Activated CD4-positive, alpha-beta T cell treated with anti-CD3 and anti-CD28 coated beads, Interleukin-2, amount 10 ng/mL, durations not matched to agents 7 days and 5 days (primary cell): Measurements from ENCODE around the gene CYP4X1. TPM values are rescaled to one million over a fixed set of nuclear protein-coding genes. Genes with fewer than 3 reads are reported as not detected.
A peak's percentile ranks its signal among the peaks of the same experiment; 100 is the strongest.
"Not testable (repeated sequence)": the region's sequence is repeated elsewhere in the genome, so short reads cannot be mapped to it uniquely, and the experiment has no call there.

ENCODE experiments used
- CTCF ChIA-PET: fragments of 350-600 bp; sonication (Branson Sonifier 250); formaldehyde crosslinking; loops from one replicate; lab custom pipeline; 2021; ENCODE audit warnings: antibody characterized with exemption; lab: Charles Lee
- POLR2A ChIA-PET: fragments of 350-600 bp; sonication (Branson Sonifier 250); formaldehyde crosslinking; loops from one replicate; lab custom pipeline; 2021; ENCODE audit warnings: antibody characterized with exemption; lab: Charles Lee
- DNase-seq: peaks from one replicate; pipeline ENCODE4 v3.0.0-alpha.2; 2020
- H3K27ac Mint-ChIP-seq: one replicate; pipeline ENCODE4 v1.8.0; 2021; ENCODE audit warnings: mild to moderate bottlenecking, moderate library complexity, mixed read lengths
- H3K27me3 Mint-ChIP-seq: one replicate; pipeline ENCODE4 v1.8.0; 2021; ENCODE audit warnings: mixed read lengths
- H3K36me3 Mint-ChIP-seq: one replicate; pipeline ENCODE4 v1.8.0; 2021; ENCODE audit warnings: low read depth, mixed read lengths
- H3K4me1 Mint-ChIP-seq: one replicate; pipeline ENCODE4 v1.8.0; 2021; ENCODE audit warnings: mixed read lengths
- H3K4me3 Mint-ChIP-seq: one replicate; pipeline ENCODE4 v1.8.0; 2021; ENCODE audit warnings: mild to moderate bottlenecking, moderate library complexity, mixed read lengths
- H3K9me3 Mint-ChIP-seq: one replicate; pipeline ENCODE4 v1.8.0; 2021; ENCODE audit warnings: mixed read lengths
- total RNA-seq, 2 experiments: library from RNA; stranded (reverse); gene quantifications; one replicate each; pipeline ENCODE4 v1.2.3, GENCODE V29; 2021

CYP4X1 gene
- total RNA-seq, 2 experiments from 2014 or later, result not detected

DNA sequence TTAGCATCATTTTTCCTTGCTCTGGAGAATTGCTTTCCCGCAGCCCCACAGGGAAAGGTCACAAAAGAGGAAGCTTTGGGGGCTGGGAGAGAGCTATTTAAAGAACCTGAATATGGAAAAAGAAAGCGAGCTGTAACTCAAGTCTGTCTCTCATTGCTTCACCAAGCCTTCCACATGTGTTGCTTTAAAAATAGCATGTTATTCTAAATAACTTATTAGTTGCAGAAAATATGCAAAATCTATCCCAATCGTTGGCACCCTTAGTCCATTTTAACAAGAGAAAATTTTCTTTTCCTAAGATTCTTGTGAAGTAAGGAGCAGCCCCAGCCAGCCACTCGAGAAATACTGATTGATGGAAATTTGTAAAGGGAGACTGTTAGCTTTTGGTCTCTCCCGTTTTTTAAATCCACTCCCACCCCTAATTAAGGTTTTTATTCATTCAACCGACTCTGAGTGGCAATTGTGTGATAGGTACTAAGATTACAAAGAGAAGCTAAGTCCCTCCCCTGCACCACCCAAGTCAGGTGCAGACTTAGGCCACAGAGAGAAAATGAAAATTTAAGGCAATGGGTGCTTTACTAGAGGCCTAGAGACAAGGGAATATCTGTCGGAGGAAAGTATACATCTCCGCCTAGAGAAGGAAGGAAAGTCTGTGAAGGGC, 802 bp downstream of the CYP4X1 start:
- Mint-ChIP-seq H3K36me3 (no peaks in the 10 kb centered on the region), H3K9me3 (no peaks in the 10 kb centered on the region), H3K4me3 (no peak overlapping the region), H3K27me3 (peaks cover 35% of the 10 kb centered on the region), H3K4me1 (no peaks in the 10 kb centered on the region), H3K27ac (no peak overlapping the region)
- POLR2A ChIA-PET, result no interaction called here
- DNase-seq, result no peak
- CTCF ChIA-PET, result no interaction called here

- ChIA-PET POLR2A (no interaction called here), CTCF (no interaction called here)
- H3K27me3 Mint-ChIP-seq, result peaks cover 19% of the 10 kb centered on the region
- no peaks in the 10 kb centered on the region for H3K36me3 Mint-ChIP-seq
- H3K4me1 Mint-ChIP-seq, result no peaks in the 10 kb centered on the region
- DNase-seq, result no peak
- no peak overlapping the region for H3K27ac Mint-ChIP-seq
- no peaks in the 10 kb centered on the region for H3K9me3 Mint-ChIP-seq
- H3K4me3 Mint-ChIP-seq, result no peak overlapping the region
Measured at GRCh38 chr1:47030170-47030805, 6.8 kb downstream of the CYP4X1 start.

DNA sequence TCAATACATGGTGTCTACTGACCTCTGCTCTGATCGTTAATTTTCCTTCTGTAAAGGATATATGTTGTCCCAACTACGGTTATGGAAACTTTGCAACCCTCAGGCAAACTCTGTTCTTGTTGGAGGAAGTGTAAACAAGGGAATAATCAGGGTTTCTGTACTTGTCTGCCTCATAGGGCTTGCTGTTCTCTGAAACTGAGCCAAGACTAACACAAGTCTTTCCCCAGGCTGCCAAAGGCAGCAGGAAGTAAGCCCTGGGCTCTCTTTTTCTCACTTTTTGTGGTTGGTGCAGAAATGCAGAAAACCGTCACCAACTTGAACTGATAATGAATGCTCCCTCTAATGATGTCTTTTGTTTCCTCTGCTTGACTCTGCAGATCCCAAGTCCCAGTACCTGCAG, 7.6 kb downstream of the CYP4X1 start:
- ChIA-PET POLR2A (no interaction called here), CTCF (no interaction called here)
- Mint-ChIP-seq H3K4me3 (no peak overlapping the region), H3K36me3 (no peaks in the 10 kb centered on the region), H3K4me1 (no peaks in the 10 kb centered on the region), H3K9me3 (no peaks in the 10 kb centered on the region), H3K27me3 (peaks cover 13% of the 10 kb centered on the region), H3K27ac (no peak overlapping the region)
- DNase-seq, result no peak

- H3K27ac Mint-ChIP-seq, result no peak overlapping the region
- H3K4me3 Mint-ChIP-seq, result no peak overlapping the region
- POLR2A ChIA-PET, result no interaction called here
Measured at GRCh38 chr1:47031585-47031984, 8.1 kb downstream of the CYP4X1 start.

DNA sequence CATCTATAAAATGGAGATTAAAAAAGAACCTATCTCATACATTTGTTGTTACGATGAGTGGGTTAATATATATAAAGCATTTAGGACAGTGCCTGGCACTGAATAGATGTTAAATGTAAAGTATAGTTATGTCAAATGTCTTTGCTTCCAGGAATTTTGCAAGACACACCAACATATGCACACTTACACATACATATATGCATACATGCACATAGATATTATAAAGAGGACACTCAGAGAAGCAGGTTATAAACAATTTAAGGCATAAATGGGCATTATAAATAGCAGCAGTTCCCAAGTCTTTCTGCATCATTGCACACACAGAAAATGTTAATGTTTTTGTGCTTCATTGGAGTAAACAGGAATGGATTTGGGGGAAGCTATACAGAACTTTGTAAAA, 13.3 kb downstream of the CYP4X1 start:
- H3K36me3 Mint-ChIP-seq, result no peaks in the 10 kb centered on the region
- no peak overlapping the region for H3K27ac Mint-ChIP-seq
- H3K4me3 Mint-ChIP-seq, result no peak overlapping the region
- H3K9me3 Mint-ChIP-seq, result no peaks in the 10 kb centered on the region
- DNase-seq, result no peak
- peaks cover 14% of the 10 kb centered on the region for H3K27me3 Mint-ChIP-seq
- H3K4me1 Mint-ChIP-seq, result no peaks in the 10 kb centered on the region
- ChIA-PET POLR2A (no interaction called here), CTCF (interaction anchor here (0.7 kb wide), 1 partner anchor 27 kb away, joined by 3 read pairs; no protein-coding TSS in a partner anchor)

More at GRCh38 chr1:47031585-47031984, 8.1 kb downstream of the CYP4X1 start:
- no peak for DNase-seq
- Mint-ChIP-seq H3K9me3 (no peaks in the 10 kb centered on the region), H3K36me3 (no peaks in the 10 kb centered on the region), H3K4me1 (no peaks in the 10 kb centered on the region), H3K27me3 (peaks cover 13% of the 10 kb centered on the region)
- CTCF ChIA-PET, result no interaction called here

DNA sequence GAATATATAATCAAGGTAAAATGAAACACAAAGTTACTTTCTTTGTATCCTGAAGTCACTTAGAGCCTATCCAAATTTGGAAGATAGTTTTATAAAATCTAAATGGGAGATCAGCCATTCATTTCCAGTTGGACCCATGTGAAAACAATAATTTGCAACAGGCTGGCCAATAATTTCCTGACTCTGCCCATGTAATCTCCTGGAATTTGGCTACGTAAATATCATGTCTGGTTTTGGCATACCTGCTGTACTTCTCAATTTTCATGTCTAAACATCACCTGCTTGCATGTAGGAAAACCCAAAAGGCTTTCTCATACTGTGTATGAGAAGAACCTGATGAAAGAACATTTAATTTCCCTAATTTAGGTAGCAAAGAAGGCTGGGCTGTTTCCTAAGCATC, 35.9 kb downstream of the CYP4X1 start:
- Mint-ChIP-seq H3K27ac (no peak overlapping the region), H3K36me3 (no peaks in the 10 kb centered on the region), H3K4me1 (no peaks in the 10 kb centered on the region), H3K4me3 (no peak overlapping the region), H3K9me3 (no peaks in the 10 kb centered on the region), H3K27me3 (peaks cover 29% of the 10 kb centered on the region)
- no peak for DNase-seq
- ChIA-PET CTCF (no interaction called here), POLR2A (no interaction called here)

- Mint-ChIP-seq H3K36me3 (no peaks in the 10 kb centered on the region), H3K9me3 (no peaks in the 10 kb centered on the region), H3K27ac (no peak within 1 kb of the TSS), H3K4me1 (no peaks in the 10 kb centered on the region), H3K27me3 (peaks cover 33% of the 10 kb centered on the region), H3K4me3 (no peak within 1 kb of the TSS)
- ChIA-PET CTCF (no interaction called here), POLR2A (no interaction called here)
- DNase-seq, result no peak
Measured at GRCh38 chr1:47067097-47067594, 43.7 kb downstream of the CYP4X1 start, which contains the start of gene CYP4Z1. Gene CYP4Z1, plus strand, starts transcription at chr1:47067231. Its CDS starts 260 bp downstream, at chr1:47067491.

- H3K27ac Mint-ChIP-seq, H3K4me1 Mint-ChIP-seq, CTCF ChIA-PET, H3K36me3 Mint-ChIP-seq, POLR2A ChIA-PET, H3K9me3 Mint-ChIP-seq, DNase-seq, H3K4me3 Mint-ChIP-seq: not testable (repeated sequence)
- peaks cover 27% of the 10 kb centered on the region for H3K27me3 Mint-ChIP-seq
Measured at GRCh38 chr1:47069080-47069479, 45.6 kb downstream of the CYP4X1 start.

GRCh38 chr1:47069509-47069908, 46.0 kb downstream of the CYP4X1 start:
- H3K9me3 Mint-ChIP-seq, CTCF ChIA-PET, DNase-seq, H3K4me3 Mint-ChIP-seq, H3K36me3 Mint-ChIP-seq, H3K4me1 Mint-ChIP-seq, POLR2A ChIA-PET, H3K27ac Mint-ChIP-seq: not testable (repeated sequence)
- peaks cover 26% of the 10 kb centered on the region for H3K27me3 Mint-ChIP-seq

DNA sequence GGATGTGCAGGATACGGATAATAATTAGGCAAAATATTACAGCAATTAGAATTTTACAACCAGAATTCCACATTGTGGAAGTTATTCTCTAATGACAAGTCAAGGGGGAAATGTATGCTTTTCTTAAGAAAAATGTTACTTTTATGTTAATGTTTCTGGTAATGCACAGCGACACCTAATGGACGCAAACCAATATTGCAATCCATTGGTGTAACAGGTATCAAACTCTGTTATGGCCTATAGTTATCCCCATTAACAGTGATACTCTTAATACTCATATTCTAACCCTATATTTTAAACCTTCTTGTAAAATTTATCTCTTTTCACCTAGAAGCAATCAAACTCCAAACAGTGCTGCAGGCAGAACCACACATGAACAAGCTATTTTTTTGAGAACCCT, 65.9 kb downstream of the CYP4X1 start:
- CTCF ChIA-PET, H3K27me3 Mint-ChIP-seq, H3K4me3 Mint-ChIP-seq, H3K9me3 Mint-ChIP-seq, H3K4me1 Mint-ChIP-seq, H3K36me3 Mint-ChIP-seq, POLR2A ChIA-PET, H3K27ac Mint-ChIP-seq: not testable (repeated sequence)
- DNase-seq, result peak; percentile 60

DNA sequence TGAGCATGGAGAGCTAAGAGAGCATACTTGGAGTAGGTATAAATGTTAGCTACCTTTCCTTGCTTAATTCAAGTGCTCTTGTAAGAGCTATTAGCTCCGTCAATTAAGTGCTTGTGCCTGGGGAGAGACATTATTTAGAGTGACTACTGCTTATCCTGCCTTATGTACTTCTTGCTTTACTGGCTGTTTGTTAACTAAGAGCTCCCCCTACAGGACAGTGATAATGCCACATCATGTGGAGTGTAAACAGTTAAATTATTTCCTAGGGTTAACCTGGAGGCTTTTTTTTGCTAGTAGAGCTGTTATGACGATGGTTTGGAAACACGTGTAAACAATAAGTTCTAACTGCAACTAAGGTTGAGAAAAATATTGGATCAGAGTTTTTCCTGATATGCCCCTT, 68.0 kb downstream of the CYP4X1 start:
- H3K4me1 Mint-ChIP-seq, H3K27me3 Mint-ChIP-seq, H3K36me3 Mint-ChIP-seq, POLR2A ChIA-PET, H3K4me3 Mint-ChIP-seq, CTCF ChIA-PET, H3K27ac Mint-ChIP-seq, H3K9me3 Mint-ChIP-seq, DNase-seq: not testable (repeated sequence)
